Activated effector memory CD4-positive, alpha-beta T cell treated with Interleukin-2 at 50 U/mL for 16 hours (primary cell): ENCODE measurements around the gene GRM1.

ENCODE experiments used
- DNase-seq: peaks from one replicate; pipeline ENCODE4 v3.0.0-alpha.2; 2020

GRM1 gene

DNA sequence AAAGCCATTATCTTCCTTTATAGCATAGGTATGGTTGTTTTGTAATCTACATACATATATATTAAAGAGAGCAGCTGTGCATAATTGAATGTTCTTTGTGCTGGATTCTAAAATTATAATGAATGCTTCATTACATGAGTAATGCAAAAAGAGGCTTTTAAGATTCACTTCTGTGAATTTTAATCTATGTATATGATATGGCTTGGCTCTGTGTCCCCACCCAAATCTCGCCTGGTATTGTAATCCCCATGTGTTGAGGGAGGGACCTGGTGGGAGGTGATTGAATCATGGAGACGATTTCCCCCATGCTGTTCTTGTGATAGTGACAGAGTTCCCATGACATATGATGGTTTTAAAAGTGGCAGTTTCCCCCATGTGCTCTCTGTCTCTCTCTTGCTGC lies 255.4 kb downstream of the GRM1 start:
- no peak for DNase-seq

DNA sequence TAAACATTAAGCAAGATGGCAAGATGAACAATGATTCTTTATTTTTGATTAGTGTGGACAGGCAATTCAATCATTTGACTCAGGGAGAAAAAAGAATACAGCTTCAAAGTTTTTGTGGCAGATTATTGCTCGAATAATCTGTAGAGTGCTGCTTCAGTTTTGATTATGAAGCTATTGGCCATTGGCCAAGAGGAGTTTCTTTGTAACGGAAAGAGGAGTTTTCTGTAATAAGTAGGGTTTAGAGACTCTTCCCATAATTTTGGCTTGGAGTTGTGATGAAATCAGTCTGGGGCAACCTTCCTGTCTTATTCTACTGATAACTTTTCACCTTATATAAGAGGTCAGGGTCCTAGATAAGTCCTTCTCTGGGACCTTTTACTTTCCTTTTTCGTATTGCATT lies 258.1 kb downstream of the GRM1 start:
- DNase-seq, result no peak

DNA sequence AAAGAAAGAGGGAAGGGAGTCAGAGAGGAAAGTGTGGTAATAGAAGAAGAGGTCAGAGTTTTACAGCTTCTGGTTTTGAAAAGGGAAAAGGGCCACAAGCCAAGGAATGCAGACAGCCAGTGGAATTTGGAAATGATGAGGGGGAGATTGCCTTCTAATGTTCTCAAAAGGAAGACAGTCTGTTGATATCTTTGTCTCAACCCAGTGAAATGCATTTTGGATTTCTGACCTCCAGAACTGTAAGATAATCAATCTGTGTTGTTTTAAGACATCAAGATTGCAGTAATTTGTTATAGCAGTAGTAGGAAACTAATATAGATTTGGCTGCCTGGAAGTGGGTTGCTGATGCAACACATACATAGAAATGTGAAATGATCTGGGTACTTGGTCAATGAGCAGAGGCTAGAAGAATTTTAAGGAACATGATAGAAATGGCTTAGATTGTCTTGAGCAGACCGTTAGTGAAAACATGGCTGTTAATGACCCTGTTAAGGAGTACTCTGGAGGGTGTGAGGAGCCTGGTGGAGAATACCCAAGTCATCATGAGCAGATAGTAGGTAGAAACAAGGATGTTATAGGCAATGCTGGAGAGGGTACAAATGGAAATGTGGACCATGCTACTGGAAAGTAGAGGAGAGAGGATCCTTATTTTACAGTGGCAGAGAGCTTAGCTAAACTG lies 259.0 kb downstream of the GRM1 start:
- no peak for DNase-seq

DNA sequence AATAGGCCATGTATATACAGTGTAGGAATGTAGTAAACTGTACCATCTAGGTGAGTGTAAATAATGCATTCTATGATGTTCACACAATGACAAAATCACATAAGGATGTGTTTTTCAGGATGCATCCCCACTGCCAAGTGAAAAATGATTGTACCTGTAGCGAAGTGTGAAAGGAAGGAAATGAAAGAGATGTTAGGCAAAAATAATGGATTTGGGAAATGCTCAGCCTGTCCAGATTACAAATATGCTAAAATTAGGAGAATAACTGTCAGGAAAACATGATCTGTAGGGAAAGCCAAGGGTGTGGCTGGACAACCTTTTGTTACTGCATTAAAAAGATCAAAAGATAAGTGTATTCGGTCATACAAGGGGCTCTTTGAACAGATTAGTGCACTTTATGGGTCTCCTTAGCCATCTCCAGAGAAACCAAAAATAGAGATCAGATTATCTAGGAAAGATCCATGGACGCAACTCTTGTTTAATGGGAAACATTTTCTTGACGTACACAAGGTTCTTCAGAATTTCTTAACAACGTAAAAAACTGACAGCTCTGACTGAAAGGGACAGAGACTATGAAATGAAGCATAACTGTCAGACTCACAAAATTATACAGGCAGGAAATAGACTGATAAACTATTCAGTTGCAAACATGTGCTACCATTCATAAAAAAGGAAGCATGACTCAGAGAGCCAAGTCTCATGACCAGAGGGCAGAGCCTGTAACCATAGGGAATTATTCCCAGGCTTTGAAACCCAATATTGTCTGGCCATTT lies 261.1 kb downstream of the GRM1 start:
- DNase-seq, result no peak

DNA sequence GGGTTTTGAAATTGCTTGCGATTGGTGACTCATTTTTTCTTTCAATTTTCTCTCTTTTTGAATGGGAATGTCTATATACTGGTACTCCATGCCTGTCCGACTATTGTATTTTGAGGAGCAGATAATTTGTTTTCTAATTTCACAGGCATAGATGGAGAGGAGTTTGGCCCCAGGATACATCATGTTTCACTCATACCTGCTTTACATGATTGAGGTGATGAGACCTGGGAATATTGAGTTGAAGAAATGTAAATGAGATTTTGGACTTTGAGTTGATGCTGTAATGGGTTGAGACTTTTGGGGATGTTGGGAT lies 261.7 kb downstream of the GRM1 start:
- DNase-seq, result no peak

DNA sequence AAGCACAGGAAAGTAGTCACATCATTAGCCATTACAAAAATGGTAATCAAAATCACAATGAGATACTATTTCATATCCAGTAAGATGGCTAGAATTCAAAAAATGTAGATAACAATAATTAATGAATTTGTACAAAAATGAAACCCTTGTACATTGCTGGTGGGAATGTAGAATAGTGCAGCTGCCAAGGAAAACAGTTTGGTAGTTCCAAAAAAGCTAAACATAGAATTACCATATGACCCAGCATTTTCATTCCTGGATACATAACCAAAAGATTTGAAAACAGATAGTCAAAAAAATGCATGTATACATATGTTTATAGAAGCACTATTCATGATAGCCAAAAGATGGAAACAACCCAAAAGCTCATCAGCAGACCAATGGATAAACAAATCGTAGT lies 263.6 kb downstream of the GRM1 start:
- DNase-seq, result no peak

DNA sequence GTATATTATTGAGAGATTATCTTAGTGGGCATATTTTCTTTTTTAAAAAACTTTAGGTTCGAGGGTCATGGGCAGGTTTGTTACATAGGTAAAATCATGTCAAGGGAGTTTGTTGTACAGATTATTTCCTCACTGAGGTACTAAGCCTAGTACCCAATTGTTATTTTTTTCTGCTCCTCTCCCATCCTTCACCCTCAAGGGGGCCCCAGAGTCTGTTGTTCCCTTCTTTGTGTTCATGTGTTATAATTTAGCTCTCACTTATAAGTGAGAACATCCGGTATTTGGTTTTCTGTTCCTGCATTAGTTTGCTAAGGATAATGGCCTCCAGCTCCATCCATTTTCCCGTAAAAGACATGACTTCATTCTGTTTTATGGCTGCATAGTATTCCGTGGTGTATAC lies 266.8 kb downstream of the GRM1 start:
- no peak for DNase-seq

DNA sequence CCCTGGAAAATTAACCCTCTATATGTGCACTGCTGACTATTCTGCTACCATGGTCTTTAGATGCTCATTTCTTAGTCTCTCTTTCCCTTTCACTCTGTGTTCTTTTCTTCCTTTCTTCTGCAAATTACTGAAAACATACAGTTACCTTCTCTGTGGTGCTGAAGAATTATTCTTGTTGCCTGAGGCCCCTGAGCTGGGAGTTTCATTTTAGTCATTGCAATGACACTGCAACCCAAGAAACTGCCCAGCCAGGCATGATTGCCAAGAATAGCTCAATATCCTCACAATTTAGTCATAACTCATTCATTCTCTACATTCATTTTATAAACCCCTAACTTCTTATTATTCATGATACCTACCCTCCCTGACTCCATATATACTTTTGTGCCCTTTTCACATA lies 269.0 kb downstream of the GRM1 start:
- no peak for DNase-seq

DNA sequence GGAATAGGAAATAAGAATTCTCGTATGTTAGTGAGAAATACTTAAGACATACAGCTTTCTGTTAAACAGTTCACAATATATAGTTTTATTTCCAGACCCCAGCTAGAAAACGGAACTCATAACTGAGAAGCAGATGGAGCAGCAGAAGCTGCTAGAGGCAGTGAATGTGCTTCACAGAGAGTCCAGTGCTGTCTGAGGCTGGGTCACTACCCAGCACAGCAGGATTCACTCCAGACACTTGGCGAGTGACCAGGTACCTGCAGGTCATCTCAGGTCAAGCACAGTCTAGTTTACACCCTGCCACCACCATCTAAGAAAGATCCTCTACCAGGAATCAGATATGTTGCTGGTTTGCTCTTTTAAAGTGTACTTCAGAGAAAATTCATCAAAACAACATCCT lies 271.7 kb downstream of the GRM1 start:
- DNase-seq, result no peak

DNA sequence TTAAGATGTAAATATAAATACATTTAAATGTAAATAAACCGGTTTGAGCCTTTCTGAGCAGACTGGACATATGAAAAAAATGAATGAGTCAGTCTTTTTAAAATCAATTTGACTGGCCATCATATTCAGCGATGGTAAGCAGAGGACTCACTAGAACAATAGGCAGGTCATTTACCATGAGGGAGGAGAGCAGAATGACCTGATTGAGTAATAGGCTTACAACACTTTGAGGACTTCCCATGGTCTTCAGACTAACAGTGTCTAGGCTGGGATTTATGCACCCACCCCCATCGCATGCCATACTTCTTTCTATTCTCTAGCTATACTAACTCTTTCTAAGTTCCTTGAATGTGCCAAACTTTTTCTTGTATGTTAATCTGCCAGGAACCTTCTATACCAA lies 272.9 kb downstream of the GRM1 start:
- no peak for DNase-seq

DNA sequence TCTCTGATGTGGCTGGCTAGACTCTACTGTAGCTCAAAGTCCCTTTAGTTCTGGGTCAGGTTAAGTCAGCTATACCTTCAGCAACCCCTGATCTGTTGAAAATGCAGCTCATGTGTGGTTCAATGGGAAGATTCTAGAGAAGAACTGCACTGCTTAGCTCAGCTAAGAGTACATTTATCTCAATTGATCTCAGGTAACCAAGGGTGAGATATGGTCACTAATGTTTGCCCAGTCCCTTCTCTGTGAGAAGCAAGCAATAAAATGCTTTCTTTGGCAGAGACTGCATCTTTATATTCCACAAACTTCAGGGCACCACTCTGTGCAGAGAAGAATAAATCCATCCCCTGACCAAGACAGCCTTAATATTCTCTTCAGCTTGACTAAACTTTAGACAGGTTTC lies 274.1 kb downstream of the GRM1 start:
- no peak for DNase-seq

DNA sequence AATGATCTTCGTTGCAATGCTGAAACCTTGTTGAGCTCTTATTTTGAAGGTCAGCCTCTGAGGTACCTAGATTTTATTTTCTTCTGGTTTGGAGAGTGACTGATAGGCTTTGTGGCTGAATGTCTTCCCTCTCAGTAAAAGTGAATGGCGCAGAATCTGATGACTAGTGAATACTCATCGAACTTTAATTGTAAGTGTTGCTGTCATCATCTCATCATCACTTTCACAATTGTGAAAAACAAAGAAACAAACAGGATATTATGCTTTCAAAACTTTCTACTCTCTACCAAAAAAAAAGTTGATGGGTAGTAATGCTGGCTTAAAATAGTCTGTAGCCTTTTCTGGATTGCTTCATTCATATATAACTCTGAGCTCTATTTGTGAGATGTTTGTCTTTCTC lies 275.3 kb downstream of the GRM1 start:
- DNase-seq, result no peak

DNA sequence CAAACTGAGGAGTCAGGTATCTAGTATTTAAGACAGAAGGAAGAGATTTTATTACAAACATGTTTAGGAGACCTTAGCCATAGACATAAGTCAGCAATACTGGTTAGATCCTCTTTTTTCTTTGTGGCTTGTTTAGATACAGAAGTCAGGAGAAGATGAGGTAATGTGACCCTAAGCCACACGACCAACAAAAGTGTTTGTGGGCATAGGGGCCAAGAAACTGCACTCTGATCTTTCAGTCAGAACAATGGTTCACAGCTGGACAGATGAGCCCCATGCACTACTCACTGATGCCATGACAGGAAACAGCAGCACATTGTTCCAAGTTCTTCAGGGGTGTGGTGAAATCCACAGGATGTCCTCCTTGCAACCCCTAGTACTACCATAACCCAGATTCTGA lies 276.2 kb downstream of the GRM1 start:
- DNase-seq, result no peak

DNA sequence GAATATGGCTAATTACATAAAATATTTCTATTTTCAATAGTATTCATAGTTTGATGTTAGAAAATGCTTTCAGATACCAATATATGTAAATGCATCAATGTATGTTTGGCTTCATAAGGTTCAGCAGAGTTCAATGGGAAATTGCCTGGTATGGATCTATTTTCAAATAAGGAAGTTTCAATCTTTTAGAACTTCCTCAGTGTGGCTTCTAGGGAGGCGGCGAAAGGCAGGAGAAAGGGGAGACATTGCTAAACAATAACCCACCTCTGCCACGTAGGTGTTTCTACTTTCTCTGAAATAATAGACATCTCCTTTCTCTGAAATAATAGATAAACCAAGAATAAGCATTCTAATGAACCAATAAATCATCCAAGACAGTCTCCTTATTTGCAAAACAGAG lies 277.1 kb downstream of the GRM1 start:
- DNase-seq, result no peak

DNA sequence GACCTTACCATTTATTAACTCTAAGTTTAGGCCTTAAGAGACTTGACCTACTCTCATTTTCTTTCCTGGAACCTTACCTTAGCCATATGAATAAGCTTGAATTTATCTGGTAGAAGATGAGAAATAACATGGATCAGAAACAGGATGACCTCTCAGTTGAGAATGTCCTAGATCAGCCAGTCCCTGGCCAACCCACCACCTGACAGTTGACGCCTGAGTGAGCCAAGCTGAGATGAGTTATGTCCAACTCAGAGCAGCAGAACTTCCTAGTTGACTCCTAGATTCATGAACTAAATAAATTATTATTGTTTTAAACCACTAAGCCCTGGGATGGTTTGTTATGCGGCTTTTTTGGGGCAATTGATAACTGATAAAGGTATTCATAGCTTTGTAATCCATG lies 281.8 kb downstream of the GRM1 start:
- no peak for DNase-seq

DNA sequence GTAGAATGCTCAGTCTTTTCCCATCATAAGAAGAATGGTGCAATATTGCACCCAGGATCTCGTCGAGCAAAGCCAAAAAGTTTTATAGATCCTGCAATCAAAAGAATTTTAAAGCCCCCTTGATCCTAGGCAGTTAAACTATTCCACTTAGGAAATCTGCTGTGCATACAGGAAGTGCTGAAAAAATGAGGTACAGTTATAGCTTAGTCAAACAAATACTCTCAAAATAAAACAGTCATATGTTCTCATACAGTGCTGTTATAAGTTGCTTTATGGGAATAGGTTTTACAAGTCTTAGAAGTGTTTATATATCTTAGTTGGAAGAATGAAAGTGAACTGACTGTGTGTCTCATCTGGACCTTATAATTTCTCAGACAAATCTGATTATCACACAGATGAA lies 282.2 kb downstream of the GRM1 start:
- DNase-seq, result no peak

DNA sequence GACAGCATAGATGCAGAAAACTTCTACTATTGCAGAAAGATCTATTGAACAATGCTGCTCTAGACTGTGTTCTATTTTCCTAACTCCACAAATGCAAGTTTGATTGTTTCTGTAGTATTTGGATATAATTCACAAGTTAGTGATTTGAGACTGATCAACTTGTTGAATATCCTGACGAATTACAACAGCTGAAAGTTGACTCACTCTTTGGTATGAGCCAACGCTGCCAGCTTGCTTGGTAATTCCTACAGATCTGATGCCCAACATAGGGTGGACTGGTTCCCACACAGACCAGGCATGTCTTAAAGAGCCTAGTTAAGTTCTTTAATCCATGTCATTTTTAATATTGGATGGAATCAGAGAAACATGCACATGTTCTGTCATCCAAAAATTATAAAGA lies 283.7 kb downstream of the GRM1 start:
- DNase-seq, result no peak

DNA sequence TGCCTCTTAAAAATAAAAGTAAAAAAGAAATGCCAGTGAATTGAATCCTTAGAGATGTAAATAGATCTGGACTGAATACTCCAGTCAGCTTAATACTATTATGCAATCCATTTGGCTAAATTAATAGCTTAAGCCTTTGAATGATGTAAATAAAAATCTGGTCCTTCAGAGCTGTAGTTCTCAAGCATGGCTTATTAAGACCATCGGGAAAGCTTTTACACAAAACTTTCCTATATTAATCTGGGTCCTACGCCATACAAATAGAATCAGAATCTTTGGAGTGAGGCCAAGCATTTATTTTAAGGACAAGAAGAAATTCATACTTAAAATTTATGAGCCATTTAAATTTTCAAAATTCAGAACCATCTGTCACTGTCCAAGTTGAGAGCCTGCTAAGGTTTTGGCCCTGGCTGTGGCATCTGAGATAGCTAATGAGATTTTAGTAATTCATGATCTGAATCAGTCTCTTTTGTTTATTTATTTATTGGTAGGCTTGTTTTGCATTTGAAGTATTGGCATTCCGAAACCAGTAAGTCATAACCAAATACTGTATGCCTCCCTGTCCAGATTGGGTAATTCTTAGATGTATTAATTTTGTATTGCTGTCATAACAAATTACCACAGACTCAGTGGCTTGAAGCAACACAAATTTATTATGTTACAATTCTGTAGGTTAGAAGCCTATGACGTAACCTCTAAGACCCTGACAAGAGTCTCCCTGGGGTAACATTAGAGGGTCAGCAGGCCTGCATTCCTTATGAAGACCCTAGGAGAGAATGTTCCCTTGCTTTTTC lies 286.7 kb downstream of the GRM1 start:
- DNase-seq, result no peak

DNA sequence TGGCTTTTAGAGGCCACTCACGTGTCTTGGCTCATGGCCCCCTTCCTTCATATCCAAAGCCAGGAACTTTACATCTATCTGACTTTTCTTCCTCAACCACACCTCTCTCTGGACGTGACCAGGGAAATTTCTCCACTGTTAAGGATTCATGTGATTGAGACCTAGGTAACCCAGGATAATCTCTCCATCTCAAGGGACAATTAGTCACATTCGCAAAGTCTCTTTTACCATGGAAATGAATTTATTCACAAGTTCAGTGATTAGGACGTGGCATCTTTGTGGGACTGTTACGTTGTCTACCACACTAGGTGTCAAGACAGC lies 287.3 kb downstream of the GRM1 start:
- no peak for DNase-seq

DNA sequence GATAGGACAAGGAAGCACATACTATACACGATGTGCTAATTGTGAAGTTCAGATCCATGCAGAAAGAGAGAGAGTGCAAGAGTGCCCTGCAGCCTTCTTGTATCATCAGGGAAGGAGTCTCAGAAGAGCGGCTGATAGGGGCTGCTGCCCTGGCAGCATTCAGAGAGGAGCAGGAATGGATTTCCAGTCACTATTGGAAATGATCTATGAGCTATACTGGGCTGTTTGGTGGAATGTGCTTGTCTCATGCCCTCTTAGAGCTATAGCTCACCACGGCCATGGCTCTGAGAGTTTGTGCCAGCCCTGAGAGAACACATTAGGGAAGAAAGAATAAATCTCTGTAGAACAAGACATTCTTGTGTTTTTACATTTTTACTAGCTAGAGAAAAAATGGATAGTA lies 302.2 kb downstream of the GRM1 start:
- DNase-seq, result no peak

DNA sequence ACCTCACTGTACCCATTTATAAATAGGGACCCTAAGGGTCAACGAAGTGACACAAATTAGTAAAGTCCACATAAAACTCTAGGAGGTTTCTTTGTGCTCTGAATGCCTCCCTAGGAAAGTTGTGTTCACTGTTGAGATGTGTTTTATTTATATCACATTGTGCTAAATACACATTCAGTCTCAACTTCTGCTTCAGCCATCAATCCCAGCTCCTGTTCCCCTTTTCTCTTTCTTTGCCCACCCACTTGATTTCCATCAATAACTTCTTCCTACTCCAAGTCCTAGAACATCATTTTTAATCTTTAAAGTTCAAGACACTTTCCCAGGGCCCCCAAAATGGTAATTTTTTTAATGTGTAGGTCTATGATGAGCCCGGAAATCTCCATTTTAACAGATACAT lies 306.5 kb downstream of the GRM1 start:
- no peak for DNase-seq

DNA sequence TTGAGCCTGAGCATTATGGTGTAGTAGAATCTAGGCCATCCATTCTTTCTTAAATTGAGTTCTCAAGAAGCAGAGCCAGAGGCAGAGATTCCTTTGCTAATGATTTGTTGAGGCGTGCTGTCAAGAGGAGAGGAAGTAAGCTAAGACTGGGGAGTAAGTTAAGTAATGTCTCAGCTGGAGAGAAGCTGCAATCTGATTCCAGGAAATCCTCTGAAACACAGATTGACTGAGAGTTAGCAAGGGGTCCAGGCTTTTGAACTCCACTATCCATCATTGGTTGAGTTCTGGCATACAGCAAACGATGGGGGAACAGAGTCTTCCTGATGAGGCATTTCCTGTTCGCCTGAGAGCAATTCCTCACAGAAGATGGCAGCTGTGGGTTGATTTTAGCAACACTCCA lies 307.3 kb downstream of the GRM1 start:
- DNase-seq, result no peak

DNA sequence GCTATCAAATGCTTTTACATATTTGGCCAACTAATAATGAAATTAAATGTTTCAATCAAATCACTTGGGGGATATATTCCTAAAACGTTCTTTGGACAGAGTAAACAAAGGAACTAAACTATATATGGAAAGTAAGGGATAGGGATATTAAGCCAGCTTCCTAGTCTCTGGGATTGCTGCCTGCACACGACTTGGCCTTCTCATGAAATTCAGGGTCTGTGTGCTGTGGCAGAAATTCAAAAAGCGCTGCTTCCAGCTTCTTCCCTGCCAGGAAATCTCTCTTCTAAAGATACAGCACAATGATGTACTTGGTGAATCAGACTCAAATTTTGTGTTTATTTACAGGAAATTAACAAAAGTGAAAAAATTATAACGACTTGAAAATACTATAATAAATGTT lies 308.5 kb downstream of the GRM1 start:
- DNase-seq, result no peak

DNA sequence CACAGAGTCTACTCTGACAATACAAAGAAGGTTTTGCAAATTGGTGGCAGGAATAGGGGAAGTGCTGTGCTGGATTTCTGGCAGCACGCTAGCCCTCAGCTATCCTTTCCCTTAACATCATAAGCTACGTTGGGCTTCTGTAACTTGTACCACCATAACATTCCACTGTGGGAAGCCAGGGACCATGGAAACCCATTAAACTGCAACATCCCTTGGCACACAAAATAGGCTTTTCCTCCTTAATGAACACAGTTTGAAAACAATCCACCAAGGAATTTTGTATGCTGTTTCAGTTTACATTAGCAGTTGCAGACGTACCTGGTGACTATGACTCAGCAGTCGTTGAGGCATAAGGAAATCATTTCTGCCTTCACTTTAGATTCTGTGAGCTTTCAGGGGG lies 310.9 kb downstream of the GRM1 start:
- DNase-seq, result no peak
